HepG2 (cell line): ENCODE measurements around the gene CD3G. TPM values are rescaled to one million over a fixed set of nuclear protein-coding genes. Genes with fewer than 3 reads are reported as not detected.

Source experiments
- ATAC-seq: fragments of 200-7000 bp; cut with Tn5 transposase; 3 replicates; pipeline ENCODE4 v1.9.1; 2020; ENCODE audit warnings: mild to moderate bottlenecking, moderate library complexity
- BruUV-seq: library from RNA; stranded (reverse); fragments of 400-500 nt; replicated peaks from 2 replicates; lab custom pipeline; 2021; lab: Mats Ljungman, UMichigan
- CTCF ChIA-PET: fragments of 300-600 bp; formaldehyde crosslinking; extraction: SDS; loops from one replicate; lab custom pipeline; 2021; ENCODE audit warnings: low total read pairs, inconsistent platforms, low intra/inter-chr PET ratio; lab: Yijun Ruan, JAX
- POLR2A ChIA-PET: fragments of 350-600 bp; sonication (Branson Sonifier 250); formaldehyde crosslinking; loops from one replicate; lab custom pipeline; 2020; ENCODE audit warnings: antibody characterized with exemption, inconsistent platforms; lab: Yijun Ruan, JAX
- DNase-seq: peaks from one replicate; pipeline ENCODE4 v3.0.0-alpha.2; 2015; ENCODE audit warnings: low spot score
- FAIRE-seq: peaks from 3 replicates; lab custom pipeline; 2011; peaks lifted over from hg19 to GRCh38; lab: Jason Lieb, UNC
- H2AFZ ChIP-seq: one replicate; pipeline ENCODE4 v1.6.1; 2011; ENCODE audit warnings: low read length, inconsistent platforms
- H3K27ac ChIP-seq: fragments of 300-600 bp; 3 replicates; pipeline ENCODE4 v1.8.0; 2011; ENCODE audit warnings: mixed run types, mild to moderate bottlenecking, mixed read lengths, low read length, inconsistent platforms; ENCODE audit not compliant: insufficient read depth; ENCODE audit errors: extremely low read length
- H3K27me3 ChIP-seq, 2 experiments: fragments of 200-600 bp in 1 of 2; 2 replicates in 1 of 2; 3 replicates in 1 of 2; pipeline versions ENCODE4 v1.6.0 to v1.8.0; 2011; ENCODE audit warnings: low read length in 2 of 2, mild to moderate bottlenecking in 2 of 2, moderate library complexity in 2 of 2, inconsistent platforms in 1 of 2; ENCODE audit not compliant: insufficient read depth in 2 of 2, control insufficient read depth in 1 of 2
- H3K36me3 ChIP-seq, 2 experiments: fragments of 200-600 bp in 1 of 2; replicated peaks in 1 of 2; 2 replicates in 1 of 2; 3 replicates in 1 of 2; pipeline versions ENCODE4 v1.5.1 to v1.8.0; 2011; ENCODE audit warnings: low read length in 2 of 2, inconsistent platforms in 1 of 2; ENCODE audit not compliant: insufficient read depth in 2 of 2, control insufficient read depth in 1 of 2
- H3K4me1 ChIP-seq: 2 replicates; pipeline ENCODE4 v1.5.1; 2012; ENCODE audit warnings: low read length, inconsistent platforms; ENCODE audit not compliant: insufficient read depth
- H3K4me2 ChIP-seq: 2 replicates; pipeline ENCODE4 v1.6.0; 2011; ENCODE audit warnings: low read depth, low read length, inconsistent platforms
- H3K4me3 ChIP-seq, 3 experiments: fragments of 200-600 bp in 1 of 3; sonication (generic), shearing (Covaris generic) in 1 of 3; replicated peaks in 1 of 3; 2 replicates each; pipeline ENCODE4 v1.5.1; 2011 to 2016; ENCODE audit warnings: low read length in 3 of 3, inconsistent platforms in 2 of 3, low read depth in 2 of 3, mild to moderate bottlenecking in 2 of 3, control low read depth in 1 of 3, mixed read lengths in 1 of 3; ENCODE audit not compliant: insufficient read depth in 1 of 3
- H3K79me2 ChIP-seq: one replicate; pipeline ENCODE4 v1.6.1; 2011; ENCODE audit warnings: low read length, inconsistent platforms; ENCODE audit not compliant: insufficient read depth
- H3K9ac ChIP-seq: 2 replicates; pipeline ENCODE4 v1.6.0; 2011; ENCODE audit warnings: mild to moderate bottlenecking, low read depth, low read length, inconsistent platforms; ENCODE audit not compliant: insufficient read depth
- H3K9me3 ChIP-seq: 2 replicates; pipeline ENCODE4 v1.5.1; 2012; ENCODE audit warnings: mild to moderate bottlenecking, low read length
- H4K20me1 ChIP-seq: 2 replicates; pipeline ENCODE4 v1.6.0; 2011; ENCODE audit warnings: inconsistent platforms, mild to moderate bottlenecking, low read length, moderate library complexity; ENCODE audit not compliant: insufficient read depth
- BORCS8-MEF2B ChIP-seq: sonication (generic); formaldehyde crosslinking; IDR thresholded peaks from 2 replicates; pipeline ENCODE4 v1.8.0; 2022; ENCODE audit warnings: mild to moderate bottlenecking, missing genetic modification reagents
- CTCF ChIP-seq: sonication (generic); formaldehyde crosslinking; IDR thresholded peaks from 2 replicates; pipeline ENCODE4 v1.5.0; 2020; ENCODE audit warnings: mild to moderate bottlenecking, missing genetic modification reagents, moderate library complexity
- GZF1 ChIP-seq: sonication (generic); formaldehyde crosslinking; IDR thresholded peaks from 2 replicates; pipeline ENCODE4 v1.5.1; 2020; ENCODE audit warnings: mild to moderate bottlenecking, missing genetic modification reagents
- MED13 ChIP-seq: sonication (generic); formaldehyde crosslinking; IDR thresholded peaks from 2 replicates; pipeline ENCODE4 v1.5.0; 2020; ENCODE audit warnings: missing genetic modification reagents
- MYNN ChIP-seq: sonication (generic); formaldehyde crosslinking; IDR thresholded peaks from 2 replicates; pipeline ENCODE4 v1.4.0; 2020; ENCODE audit warnings: mild to moderate bottlenecking, low read depth, missing genetic modification reagents
- SMC3 ChIP-seq: IDR thresholded peaks from 2 replicates; pipeline ENCODE4 v1.6.1; 2011; ENCODE audit warnings: low read length, improper control_type of control experiment
- STAG1 ChIP-seq: sonication (generic); formaldehyde crosslinking; IDR thresholded peaks from 2 replicates; pipeline ENCODE4 v1.4.0; 2020; ENCODE audit warnings: missing genetic modification reagents
- TCF7 ChIP-seq: sonication (generic); IDR thresholded peaks from 2 replicates; pipeline ENCODE4 v1.6.1; 2016; ENCODE audit warnings: antibody characterized with exemption, low read depth
- ZNF121 ChIP-seq: sonication (generic); formaldehyde crosslinking; IDR thresholded peaks from 2 replicates; pipeline ENCODE4 v1.5.0; 2020; ENCODE audit warnings: mild to moderate bottlenecking, missing genetic modification reagents
- ZNF362 ChIP-seq: sonication (generic); formaldehyde crosslinking; IDR thresholded peaks from 2 replicates; pipeline ENCODE4 v1.4.0; 2020; ENCODE audit warnings: missing genetic modification reagents, mild to moderate bottlenecking, borderline replicate concordance
- ZNF713 ChIP-seq: sonication (generic); formaldehyde crosslinking; IDR thresholded peaks from 2 replicates; pipeline ENCODE4 v1.4.0; 2020; ENCODE audit warnings: mild to moderate bottlenecking, missing genetic modification reagents
- ZSCAN12 ChIP-seq: sonication (generic); formaldehyde crosslinking; IDR thresholded peaks from 2 replicates; pipeline ENCODE4 v1.9.0; 2021; ENCODE audit warnings: mild to moderate bottlenecking, missing genetic modification reagents
- WGBS: methylation state at CpG from one replicate; pipeline ENCODE4 v1.1.6; 2017; ENCODE audit warnings: low lambda C conversion rate; 5-methylcytosine and 5-hydroxymethylcytosine counted together
- in situ Hi-C: cut with HindIII; loops from 2 replicates; pipeline ENCODE4 v1.10.0; 2017; ENCODE audit warnings: low pct_unique_long_range_greater_than_20kb; ENCODE audit not compliant: extremely low pct_ligation_motif_present
- intact Hi-C: fragments of 100-400 bp; cut with micrococcal nuclease; formaldehyde crosslinking; loops from one replicate; pipeline ENCODE4 v1.10.0; 2022; ENCODE audit not compliant: unreplicated experiment
- polyA plus RNA-seq, 8 experiments: library from polyadenylated mRNA; depleted of rRNA in 3 of 8; stranded (reverse) in 7 of 8; unstranded in 1 of 8; fragments of >200 nt; fragmentation: Illumina TruSeq in 4 of 8; extraction: Trizol in 4 of 8; gene quantifications; 2 replicates each; pipeline versions ENCODE4 v1.2.1 to v1.2.3, GENCODE V29; 2011 to 2016; ENCODE audit warnings: low read depth in 4 of 8, missing spikeins in 1 of 8, mixed read lengths in 1 of 8; ENCODE audit not compliant: insufficient read depth in 1 of 8
- total RNA-seq, 5 experiments: library from RNA; depleted of rRNA; stranded (reverse); fragments of >200 nt; fragmentation: Illumina TruSeq; extraction: Trizol; gene quantifications; 2 replicates each; pipeline ENCODE4 v1.2.3, GENCODE V29; 2016; ENCODE audit warnings: low read depth in 1 of 5

Gene CD3G
- total and polyA plus RNA-seq, 2 of the 13 experiments (the other 11 are each of a cell fraction or from before 2014, with no cell fraction given), result not detected

GRCh38 chr11:118353084-118353710 lies 9.1 kb downstream of the CD3G start:
- H3K4me3 ChIP-seq, result no peak overlapping the region
- no peaks in the 10 kb centered on the region for H3K9me3 ChIP-seq
- ChIA-PET CTCF (interaction anchor here (1.1 to 2.3 kb wide), 5 partner anchors 57 to 208 kb away, joined by 3 to 16 read pairs (median 7); no protein-coding TSS in a partner anchor), POLR2A (no interaction called here)
- H3K27me3 ChIP-seq, result peaks cover 1 to 22% of the 10 kb centered on the region in 2 experiments; a peak in 3 of 5 replicates
- in situ Hi-C loops, result loop anchor here (5.0 to 10.0 kb wide), 3 partner anchors 41 to 206 kb away; no protein-coding TSS in a partner anchor
- DNase-seq (no peak), FAIRE-seq (no peak), ATAC-seq (no peak)
- no peak overlapping the region for H2AFZ ChIP-seq
- H3K36me3 ChIP-seq, result no peaks in the 10 kb centered on the region
- H3K9ac ChIP-seq, result no peak overlapping the region
- intact Hi-C loops, result loop anchor here (1.0 kb wide), 1 partner anchor 58 kb away; no protein-coding TSS in a partner anchor
- H3K79me2 ChIP-seq, result no peaks in the 10 kb centered on the region
- H3K27ac ChIP-seq, result no peak overlapping the region
- H3K4me2 ChIP-seq, result no peak overlapping the region
- no peaks in the 10 kb centered on the region for H4K20me1 ChIP-seq
- H3K4me1 ChIP-seq, result no peaks in the 10 kb centered on the region
- no peak for TF ChIP-seq MED13
- no peak for TF ChIP-seq ZSCAN12 (CRISPR knock-in tag)
- no peak for TF ChIP-seq ZNF713 (CRISPR knock-in tag)
- no peak for TF ChIP-seq GZF1 (CRISPR knock-in tag)
- no peak for TF ChIP-seq TCF7
- peak; percentile 52; the same call in 1 of the 2 replicates for TF ChIP-seq ZNF362
- TF ChIP-seq MYNN (CRISPR knock-in tag), result no peak
- TF ChIP-seq STAG1 (CRISPR knock-in tag), result peak; percentile 32; the same call in 1 of the 2 replicates
- no peak for TF ChIP-seq BORCS8-MEF2B
- TF ChIP-seq SMC3, result 0 out of 2 replicates have a peak, but pooled peaks have one; percentile 41
- peak; percentile 19 for TF ChIP-seq CTCF (CRISPR knock-in tag)
- no peak for TF ChIP-seq ZNF121 (CRISPR knock-in tag)
- WGBS, result under 1% methylated on average over 6 of the region's 6 CpGs
- BruUV-seq, result no TSS peak
